ENCODE data around the gene KCNMB1.

The KCNMB1 gene

DNA sequence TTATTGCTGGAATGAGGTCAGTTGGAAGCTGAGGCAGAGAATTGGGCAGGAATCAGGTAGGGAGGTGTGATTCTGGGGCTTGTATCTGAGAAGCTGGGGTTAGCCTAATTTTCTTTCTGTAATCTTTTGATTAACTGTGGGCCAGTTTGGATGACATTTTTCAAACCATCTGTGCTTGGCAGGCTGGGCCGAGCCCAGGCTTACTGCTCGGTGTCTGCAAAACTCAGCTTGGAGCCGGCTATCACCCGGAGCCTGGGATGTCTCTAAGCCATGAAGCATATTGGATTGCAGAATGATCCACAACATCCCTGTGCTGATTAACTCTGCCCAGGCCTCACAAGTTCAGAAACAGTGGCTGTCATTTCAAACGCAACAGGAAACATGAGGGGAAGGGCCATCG lies 26.5 kb downstream of the KCNMB1 start:
- no peak overlapping the region for H3K27ac ChIP-seq
- peaks cover 87% of the 10 kb centered on the region for H3K27me3 ChIP-seq (ENCODE audit: insufficient read depth, low read depth, severe bottlenecking)
- no peaks in the 10 kb centered on the region for H3K36me3 ChIP-seq
- H3K9me3 ChIP-seq (ENCODE audit: severe bottlenecking) = no peaks in the 10 kb centered on the region
- TF ChIP-seq, protein P1, sequence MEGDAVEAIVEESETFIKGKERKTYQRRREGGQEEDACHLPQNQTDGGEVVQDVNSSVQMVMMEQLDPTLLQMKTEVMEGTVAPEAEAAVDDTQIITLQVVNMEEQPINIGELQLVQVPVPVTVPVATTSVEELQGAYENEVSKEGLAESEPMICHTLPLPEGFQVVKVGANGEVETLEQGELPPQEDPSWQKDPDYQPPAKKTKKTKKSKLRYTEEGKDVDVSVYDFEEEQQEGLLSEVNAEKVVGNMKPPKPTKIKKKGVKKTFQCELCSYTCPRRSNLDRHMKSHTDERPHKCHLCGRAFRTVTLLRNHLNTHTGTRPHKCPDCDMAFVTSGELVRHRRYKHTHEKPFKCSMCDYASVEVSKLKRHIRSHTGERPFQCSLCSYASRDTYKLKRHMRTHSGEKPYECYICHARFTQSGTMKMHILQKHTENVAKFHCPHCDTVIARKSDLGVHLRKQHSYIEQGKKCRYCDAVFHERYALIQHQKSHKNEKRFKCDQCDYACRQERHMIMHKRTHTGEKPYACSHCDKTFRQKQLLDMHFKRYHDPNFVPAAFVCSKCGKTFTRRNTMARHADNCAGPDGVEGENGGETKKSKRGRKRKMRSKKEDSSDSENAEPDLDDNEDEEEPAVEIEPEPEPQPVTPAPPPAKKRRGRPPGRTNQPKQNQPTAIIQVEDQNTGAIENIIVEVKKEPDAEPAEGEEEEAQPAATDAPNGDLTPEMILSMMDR (IDR thresholded peaks at IDR 0.05; ENCODE audit: low read depth, low read length) = no peak
- no peak overlapping the region for H3K4me3 ChIP-seq (ENCODE audit: low read depth, low read length)
- DNase-seq = no peak

DNA sequence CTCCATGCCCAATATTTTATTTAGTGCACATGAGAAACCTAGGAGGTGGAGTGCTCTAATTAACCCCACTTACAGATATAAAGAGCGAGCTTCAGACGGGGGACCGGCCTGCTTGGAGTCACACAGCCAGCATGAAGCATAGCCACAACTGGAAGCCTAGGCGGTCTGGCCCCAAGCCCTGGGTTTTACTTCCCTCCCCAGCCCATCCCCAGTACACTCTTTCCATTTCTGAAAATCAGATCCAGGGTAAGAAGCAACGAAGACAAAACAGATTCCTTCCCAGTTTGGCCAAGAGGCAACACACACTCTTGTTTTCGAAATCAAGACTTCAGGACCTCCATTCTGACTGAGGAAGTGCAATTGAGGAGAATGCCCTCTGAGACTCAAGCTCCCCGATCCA lies 27.1 kb downstream of the KCNMB1 start:
- TF ChIP-seq, protein P1 (IDR thresholded peaks at IDR 0.05; ENCODE audit: low read depth, low read length) = no peak
- peaks cover 88% of the 10 kb centered on the region for H3K27me3 ChIP-seq (ENCODE audit: insufficient read depth, low read depth, severe bottlenecking)
- no peaks in the 10 kb centered on the region for H3K9me3 ChIP-seq (ENCODE audit: severe bottlenecking)
- no peaks in the 10 kb centered on the region for H3K36me3 ChIP-seq
- no peak for DNase-seq
- H3K27ac ChIP-seq = no peak overlapping the region
- no peak overlapping the region for H3K4me3 ChIP-seq (ENCODE audit: low read depth, low read length)

- no peak for DNase-seq
- H3K27ac ChIP-seq = no peak overlapping the region
- H3K27me3 ChIP-seq (ENCODE audit: insufficient read depth, low read depth, severe bottlenecking) = peaks cover 87% of the 10 kb centered on the region
- no peak overlapping the region for H3K4me3 ChIP-seq (ENCODE audit: low read depth, low read length)
- TF ChIP-seq, protein P1 (IDR thresholded peaks at IDR 0.05; ENCODE audit: low read depth, low read length) = no peak
- H3K9me3 ChIP-seq (ENCODE audit: severe bottlenecking) = no peaks in the 10 kb centered on the region
- H3K36me3 ChIP-seq = no peaks in the 10 kb centered on the region
Observed at GRCh38 chr5:170361616-170362015, 27.6 kb downstream of the KCNMB1 start.

DNA sequence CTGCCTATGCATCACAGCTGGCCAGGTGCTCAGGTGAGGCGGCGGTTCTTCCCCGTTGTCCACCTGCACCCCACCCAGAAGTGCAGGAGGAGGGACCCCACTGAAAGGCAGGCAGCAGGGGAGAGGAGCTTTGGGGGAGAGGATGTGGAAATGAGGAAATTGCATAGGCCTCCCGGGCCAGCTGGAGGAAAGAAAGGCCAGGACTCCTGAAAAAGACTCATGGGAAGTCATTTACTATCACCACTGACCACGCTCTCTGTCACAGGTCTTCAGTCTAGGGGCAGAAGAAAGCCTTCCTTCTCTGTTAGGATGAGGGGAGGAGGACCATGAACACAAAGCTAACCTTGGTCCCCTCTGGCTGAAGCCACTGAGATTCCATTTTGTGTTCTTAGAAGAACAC lies 28.1 kb downstream of the KCNMB1 start:
- no peak overlapping the region for H3K4me3 ChIP-seq (ENCODE audit: low read depth, low read length)
- H3K27me3 ChIP-seq (ENCODE audit: insufficient read depth, low read depth, severe bottlenecking) = peaks cover 87% of the 10 kb centered on the region
- no peak for DNase-seq
- no peaks in the 10 kb centered on the region for H3K36me3 ChIP-seq
- H3K27ac ChIP-seq = no peak overlapping the region
- H3K9me3 ChIP-seq (ENCODE audit: severe bottlenecking) = no peaks in the 10 kb centered on the region
- TF ChIP-seq, protein P1 (IDR thresholded peaks at IDR 0.05; ENCODE audit: low read depth, low read length) = no peak

DNA sequence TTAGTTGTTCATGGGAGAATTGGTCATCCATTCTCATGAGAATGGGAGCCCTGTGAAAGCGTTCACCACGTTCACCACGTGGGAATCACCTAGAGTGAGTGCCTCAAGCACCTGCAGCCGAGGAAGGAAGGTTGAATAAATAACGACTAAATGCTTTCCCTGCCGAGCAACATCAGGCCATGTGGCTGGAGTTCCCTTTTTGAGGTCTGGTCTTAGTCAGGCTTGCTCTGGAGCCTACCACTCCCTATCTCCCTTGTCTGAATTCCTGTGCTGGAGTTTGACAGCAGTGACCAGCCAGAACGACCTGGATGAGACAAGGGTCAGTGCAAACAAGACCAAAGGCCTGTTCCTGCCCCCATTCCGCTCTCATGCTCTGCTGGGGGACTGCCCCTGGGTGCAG lies 28.5 kb downstream of the KCNMB1 start:
- Histone ChIP-seq H3K4me3 (ENCODE audit: low read depth, low read length) (no peak overlapping the region), H3K27me3 (ENCODE audit: insufficient read depth, low read depth, severe bottlenecking) (peaks cover 87% of the 10 kb centered on the region), H3K36me3 (no peaks in the 10 kb centered on the region), H3K9me3 (ENCODE audit: severe bottlenecking) (no peaks in the 10 kb centered on the region), H3K27ac (no peak overlapping the region)
- TF ChIP-seq, protein P1 (IDR thresholded peaks at IDR 0.05; ENCODE audit: low read depth, low read length) = no peak
- DNase-seq = no peak

DNA sequence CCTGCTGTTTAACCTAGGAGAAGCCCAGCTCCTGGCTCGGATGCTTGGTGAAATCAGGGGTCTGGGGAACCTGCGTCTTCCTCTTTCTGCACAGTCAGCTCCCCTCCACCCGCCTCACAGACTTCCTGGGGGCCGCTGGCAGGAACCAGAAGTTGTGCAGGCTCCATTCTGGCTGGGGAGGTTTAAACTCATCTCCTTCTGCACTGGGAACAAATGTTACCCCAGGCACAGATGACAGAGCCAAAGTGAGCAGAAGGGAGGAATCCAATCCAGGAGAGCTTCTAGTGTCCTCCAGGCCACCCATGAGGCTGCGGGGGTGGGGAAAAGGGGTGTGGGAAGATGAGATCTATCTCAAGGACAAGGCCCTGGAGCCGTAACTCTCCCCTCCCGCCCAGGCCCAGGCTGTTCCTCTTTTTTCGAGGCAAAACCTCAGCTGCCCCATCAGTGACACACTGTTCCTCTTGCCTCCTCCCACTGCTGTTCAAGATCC lies 31.2 kb downstream of the KCNMB1 start:
- H3K36me3 ChIP-seq = no peaks in the 10 kb centered on the region
- TF ChIP-seq, protein P1 (IDR thresholded peaks at IDR 0.05; ENCODE audit: low read depth, low read length) = no peak
- no peak overlapping the region for H3K4me3 ChIP-seq (ENCODE audit: low read depth, low read length)
- H3K27me3 ChIP-seq (ENCODE audit: insufficient read depth, low read depth, severe bottlenecking) = peaks cover 88% of the 10 kb centered on the region
- no peak for DNase-seq
- H3K27ac ChIP-seq = no peak overlapping the region
- H3K9me3 ChIP-seq (ENCODE audit: severe bottlenecking) = no peaks in the 10 kb centered on the region

Data from WERI-Rb-1 (cell line).